MG63 (cell line): ENCODE measurements around the gene GTF3C5. TPM values are rescaled to one million over a fixed set of nuclear protein-coding genes. Genes with fewer than 3 reads are reported as not detected.
"Not testable (repeated sequence)": the region's sequence is repeated elsewhere in the genome, so short reads cannot be mapped to it uniquely, and the experiment has no call there.

Experiments used
- DNase-seq: peaks from one replicate; pipeline ENCODE4 v3.0.0-alpha.2; 2020
- H3K27me3 ChIP-seq: fragments of 250-450 bp; sonication (Bioruptor Pico); 2 replicates; pipeline ENCODE4 v1.5.1; 2020; ENCODE audit warnings: mild to moderate bottlenecking, moderate library complexity
- H3K36me3 ChIP-seq: fragments of 250-450 bp; sonication (Bioruptor Pico); 2 replicates; pipeline ENCODE4 v1.5.1; 2020; ENCODE audit warnings: mild to moderate bottlenecking, moderate library complexity
- H3K4me3 ChIP-seq: fragments of 250-450 bp; sonication (Bioruptor Pico); 2 replicates; pipeline ENCODE4 v1.5.1; 2020; ENCODE audit warnings: mild to moderate bottlenecking, moderate library complexity
- H3K9me3 ChIP-seq: fragments of 250-450 bp; sonication (Bioruptor Pico); 2 replicates; pipeline ENCODE4 v1.5.1; 2020; ENCODE audit warnings: mild to moderate bottlenecking, moderate library complexity
- total RNA-seq: library from RNA; depleted of rRNA; stranded (reverse); fragments of >200 nt; shearing (Covaris generic); gene quantifications from 2 replicates; pipeline ENCODE4 v1.2.3, GENCODE V29; 2014; ENCODE audit warnings: low replicate concordance

GTF3C5 gene
- total RNA-seq, 1 experiment from 2014 or later: 58.0 TPM

GRCh38 chr9:133057006-133057405 is 26.2 kb downstream of the GTF3C5 start:
- H3K9me3 ChIP-seq: no peaks in the 10 kb centered on the region
- H3K36me3 ChIP-seq: peaks cover 9% of the 10 kb centered on the region
- no peak for DNase-seq
- no peak overlapping the region for H3K4me3 ChIP-seq
- H3K27me3 ChIP-seq: no peaks in the 10 kb centered on the region

GRCh38 chr9:133057553-133057952 is 26.8 kb downstream of the GTF3C5 start:
- H3K27me3 ChIP-seq: no peaks in the 10 kb centered on the region
- DNase-seq: no peak
- no peaks in the 10 kb centered on the region for H3K9me3 ChIP-seq
- H3K36me3 ChIP-seq: peaks cover 9% of the 10 kb centered on the region
- H3K4me3 ChIP-seq: no peak overlapping the region

- DNase-seq: no peak
- Histone ChIP-seq H3K9me3 (no peaks in the 10 kb centered on the region), H3K4me3 (no peak overlapping the region), H3K27me3 (no peaks in the 10 kb centered on the region), H3K36me3 (peaks cover 6% of the 10 kb centered on the region; the same call in 1 of the 2 replicates)
These were observed 27.3 kb downstream of the GTF3C5 start for GRCh38 chr9:133058071-133058470.

- DNase-seq: no peak
- H3K4me3 ChIP-seq: no peak overlapping the region
- peaks cover 6% of the 10 kb centered on the region; the same call in 1 of the 2 replicates for H3K36me3 ChIP-seq
- no peaks in the 10 kb centered on the region for H3K27me3 ChIP-seq
- H3K9me3 ChIP-seq: no peaks in the 10 kb centered on the region
These were observed 27.9 kb downstream of the GTF3C5 start for GRCh38 chr9:133058550-133059320.

- Histone ChIP-seq H3K9me3 (no peaks in the 10 kb centered on the region), H3K27me3 (no peaks in the 10 kb centered on the region), H3K36me3 (no peaks in the 10 kb centered on the region; the same call in 1 of the 2 replicates), H3K4me3 (no peak overlapping the region)
- DNase-seq: no peak
These were observed 28.8 kb downstream of the GTF3C5 start for GRCh38 chr9:133059623-133060022.

GRCh38 chr9:133060417-133060841 is 29.6 kb downstream of the GTF3C5 start:
- no peaks in the 10 kb centered on the region; the same call in 1 of the 2 replicates for H3K36me3 ChIP-seq
- no peaks in the 10 kb centered on the region for H3K9me3 ChIP-seq
- H3K27me3 ChIP-seq: no peaks in the 10 kb centered on the region
- no peak for DNase-seq
- no peak overlapping the region for H3K4me3 ChIP-seq

GRCh38 chr9:133061019-133061763 is 30.4 kb downstream of the GTF3C5 start:
- DNase-seq, H3K36me3 ChIP-seq, H3K27me3 ChIP-seq, H3K9me3 ChIP-seq, H3K4me3 ChIP-seq: not testable (repeated sequence)

GRCh38 chr9:133061764-133062145 is 31.0 kb downstream of the GTF3C5 start, which contains the start of gene CEL:
CEL (plus strand) TSS chr9:133061981; CDS start chr9:133062003, 22 bp downstream.
- H3K27me3 ChIP-seq, H3K36me3 ChIP-seq, H3K9me3 ChIP-seq, DNase-seq, H3K4me3 ChIP-seq: not testable (repeated sequence)

- not testable (repeated sequence) for DNase-seq, H3K4me3 ChIP-seq, H3K36me3 ChIP-seq, H3K9me3 ChIP-seq, H3K27me3 ChIP-seq
These were observed 31.8 kb downstream of the GTF3C5 start for GRCh38 chr9:133062569-133062968.

GRCh38 chr9:133063159-133063499 is 32.3 kb downstream of the GTF3C5 start:
- Histone ChIP-seq H3K9me3 (no peaks in the 10 kb centered on the region), H3K27me3 (no peaks in the 10 kb centered on the region), H3K36me3 (no peaks in the 10 kb centered on the region), H3K4me3 (no peak overlapping the region)
- DNase-seq: no peak

- H3K36me3 ChIP-seq: no peaks in the 10 kb centered on the region
- no peaks in the 10 kb centered on the region for H3K9me3 ChIP-seq
- no peaks in the 10 kb centered on the region for H3K27me3 ChIP-seq
- no peak overlapping the region for H3K4me3 ChIP-seq
- no peak for DNase-seq
These were observed 32.9 kb downstream of the GTF3C5 start for GRCh38 chr9:133063500-133064231.

- Histone ChIP-seq H3K9me3 (no peaks in the 10 kb centered on the region), H3K36me3 (no peaks in the 10 kb centered on the region), H3K4me3 (no peak overlapping the region), H3K27me3 (no peaks in the 10 kb centered on the region)
- no peak for DNase-seq
These were observed 33.7 kb downstream of the GTF3C5 start for GRCh38 chr9:133064241-133065069.

GRCh38 chr9:133065070-133065388 is 34.2 kb downstream of the GTF3C5 start:
- Histone ChIP-seq H3K36me3 (no peaks in the 10 kb centered on the region), H3K9me3 (no peaks in the 10 kb centered on the region), H3K4me3 (no peak overlapping the region), H3K27me3 (no peaks in the 10 kb centered on the region)
- no peak for DNase-seq

GRCh38 chr9:133066181-133066983 is 35.6 kb downstream of the GTF3C5 start:
- no peaks in the 10 kb centered on the region for H3K36me3 ChIP-seq
- no peak for DNase-seq
- H3K27me3 ChIP-seq: no peaks in the 10 kb centered on the region
- H3K4me3 ChIP-seq: no peak overlapping the region
- no peaks in the 10 kb centered on the region for H3K9me3 ChIP-seq

- Histone ChIP-seq H3K9me3 (no peaks in the 10 kb centered on the region), H3K36me3 (no peaks in the 10 kb centered on the region), H3K4me3 (no peak overlapping the region), H3K27me3 (no peaks in the 10 kb centered on the region)
- no peak for DNase-seq
These were observed 36.2 kb downstream of the GTF3C5 start for GRCh38 chr9:133067006-133067405.

- no peak for DNase-seq
- no peaks in the 10 kb centered on the region for H3K36me3 ChIP-seq
- H3K4me3 ChIP-seq: no peak overlapping the region
- no peaks in the 10 kb centered on the region for H3K9me3 ChIP-seq
- no peaks in the 10 kb centered on the region for H3K27me3 ChIP-seq
These were observed 37.0 kb downstream of the GTF3C5 start for GRCh38 chr9:133067813-133068212.
